Trophoblast cell (in vitro differentiated cells and primary cell): ENCODE results near the gene RBM45.

ENCODE experiments used
- DNase-seq, 2 donors: peaks; one replicate each; pipeline ENCODE4 v3.0.0-alpha.2; 2016
- H2AFZ ChIP-seq: 2 replicates; pipeline ENCODE4 v1.6.1; 2013; ENCODE audit warnings: low read length, moderate library complexity, mild to moderate bottlenecking; ENCODE audit not compliant: insufficient read depth, poor library complexity
- H2AK5ac ChIP-seq: 2 replicates; pipeline ENCODE4 v1.6.1; 2013; ENCODE audit warnings: mild to moderate bottlenecking, low read length
- H2BK120ac ChIP-seq: 2 replicates; pipeline ENCODE4 v1.6.1; 2013; ENCODE audit warnings: low read length, mild to moderate bottlenecking, moderate library complexity; ENCODE audit not compliant: insufficient read depth, poor library complexity
- H2BK12ac ChIP-seq: 2 replicates; pipeline ENCODE4 v1.6.1; 2013; ENCODE audit warnings: mild to moderate bottlenecking, low read length, moderate library complexity
- H2BK5ac ChIP-seq: 2 replicates; pipeline ENCODE4 v1.6.1; 2013; ENCODE audit warnings: low read length, low read depth, moderate library complexity, mild to moderate bottlenecking; ENCODE audit not compliant: poor library complexity
- H3K14ac ChIP-seq: 2 replicates; pipeline ENCODE4 v1.6.1; 2013; ENCODE audit warnings: mild to moderate bottlenecking, low read length
- H3K18ac ChIP-seq: 2 replicates; pipeline ENCODE4 v1.6.1; 2013; ENCODE audit warnings: mild to moderate bottlenecking, low read length
- H3K23ac ChIP-seq: 2 replicates; pipeline ENCODE4 v1.6.1; 2013; ENCODE audit warnings: low read length
- H3K27ac ChIP-seq: 2 replicates; pipeline ENCODE4 v1.5.1; 2013; ENCODE audit warnings: low read depth, mild to moderate bottlenecking, inconsistent platforms, low read length, moderate library complexity
- H3K27me3 ChIP-seq: 2 replicates; pipeline ENCODE4 v1.6.1; 2013; ENCODE audit warnings: inconsistent platforms, mild to moderate bottlenecking, low read length, moderate library complexity; ENCODE audit not compliant: insufficient read depth
- H3K36me3 ChIP-seq, 2 experiments: 1 replicate in 1 of 2; 2 replicates in 1 of 2; pipeline ENCODE4 v1.6.1; 2013; ENCODE audit warnings: low read length in 2 of 2, mild to moderate bottlenecking in 2 of 2, moderate library complexity in 1 of 2; ENCODE audit not compliant: insufficient read depth in 2 of 2, control insufficient read depth in 1 of 2
- H3K4ac ChIP-seq: 2 replicates; pipeline ENCODE4 v1.6.1; 2013; ENCODE audit warnings: low read depth, mild to moderate bottlenecking, low read length, moderate library complexity
- H3K4me1 ChIP-seq, 2 experiments: 1 replicate in 1 of 2; 2 replicates in 1 of 2; pipeline ENCODE4 v1.6.1; 2013; ENCODE audit warnings: low read length in 2 of 2, mild to moderate bottlenecking in 2 of 2, moderate library complexity in 1 of 2; ENCODE audit not compliant: insufficient read depth in 2 of 2, control insufficient read depth in 1 of 2
- H3K4me2 ChIP-seq: 2 replicates; pipeline ENCODE4 v1.6.1; 2013; ENCODE audit warnings: inconsistent platforms, mild to moderate bottlenecking, low read length, moderate library complexity
- H3K4me3 ChIP-seq: 2 replicates; pipeline ENCODE4 v1.5.1; 2013; ENCODE audit warnings: mild to moderate bottlenecking, low read depth, low read length, inconsistent platforms
- H3K79me1 ChIP-seq: one replicate; pipeline ENCODE4 v1.6.1; 2013; ENCODE audit warnings: low read length
- H3K79me2 ChIP-seq: 2 replicates; pipeline ENCODE4 v1.6.1; 2013; ENCODE audit warnings: low read length, mild to moderate bottlenecking; ENCODE audit not compliant: control insufficient read depth, insufficient read depth, poor library complexity
- H3K9ac ChIP-seq: 2 replicates; pipeline ENCODE4 v1.6.1; 2013; ENCODE audit warnings: mild to moderate bottlenecking, low read length
- H3K9me3 ChIP-seq: 2 replicates; pipeline ENCODE4 v1.6.1; 2013; ENCODE audit warnings: low read depth, mild to moderate bottlenecking, control low read depth, inconsistent platforms, low read length; ENCODE audit not compliant: insufficient read depth
- H4K12ac ChIP-seq: 2 replicates; pipeline ENCODE4 v1.6.1; 2013; ENCODE audit warnings: low read depth, mild to moderate bottlenecking, low read length, moderate library complexity
- H4K8ac ChIP-seq: 2 replicates; pipeline ENCODE4 v1.6.1; 2013; ENCODE audit warnings: low read depth, mild to moderate bottlenecking, low read length, moderate library complexity
- H4K91ac ChIP-seq: one replicate; pipeline ENCODE4 v1.6.1; 2013; ENCODE audit warnings: low read depth, mild to moderate bottlenecking, low read length, moderate library complexity
- WGBS: extraction: QIAGEN DNeasy Blood & Tissue Kit; methylation state at CpG from one replicate; pipeline ENCODE4 v1.1.7; 2013; ENCODE audit warnings: missing lambda C conversion rate; ENCODE audit not compliant: insufficient read length, insufficient coverage; ENCODE audit errors: extremely low coverage; 5-methylcytosine and 5-hydroxymethylcytosine counted together

The RBM45 gene

DNA sequence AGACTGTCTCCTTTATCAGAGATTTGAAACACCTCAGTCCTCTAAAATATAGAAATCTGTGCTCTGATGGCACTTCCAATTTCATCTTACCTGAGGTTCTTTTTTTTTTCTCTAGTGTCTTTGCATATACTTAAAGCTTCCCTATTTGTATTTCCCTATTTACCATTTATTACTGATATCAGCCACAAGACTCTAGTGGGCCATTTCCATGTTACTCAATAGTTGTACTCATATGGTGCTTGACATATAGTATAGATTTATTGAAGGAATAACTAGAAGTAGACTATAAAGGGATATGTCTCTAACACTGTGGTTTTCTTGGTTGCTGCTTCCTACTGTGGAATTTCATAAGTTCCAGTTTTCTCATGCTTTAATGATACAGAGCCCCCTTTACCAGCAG, 3.0 kb downstream of the RBM45 start:
- H2BK5ac ChIP-seq, result no peak overlapping the region
- H3K79me1 ChIP-seq, result peaks cover 3% of the 10 kb centered on the region
- peaks cover 0 to 4% of the 10 kb centered on the region in 2 experiments for H3K4me1 ChIP-seq
- no peak overlapping the region for H4K12ac ChIP-seq
- no peak overlapping the region for H2AFZ ChIP-seq
- no peak overlapping the region for H3K4ac ChIP-seq
- H3K9ac ChIP-seq, result no peak overlapping the region
- H3K4me3 ChIP-seq, result no peak overlapping the region
- H3K27ac ChIP-seq, result no peak overlapping the region
- no peak overlapping the region for H2BK120ac ChIP-seq
- peaks cover 4% of the 10 kb centered on the region for H3K79me2 ChIP-seq
- no peak overlapping the region for H2AK5ac ChIP-seq
- peaks cover 0 to 2% of the 10 kb centered on the region in 2 experiments for H3K36me3 ChIP-seq
- H4K8ac ChIP-seq, result no peak overlapping the region
- H3K27me3 ChIP-seq, result no peaks in the 10 kb centered on the region
- DNase-seq, result no peak
- H3K4me2 ChIP-seq, result no peak overlapping the region
- no peak overlapping the region for H4K91ac ChIP-seq
- no peak overlapping the region for H3K18ac ChIP-seq
- H3K23ac ChIP-seq, result no peak overlapping the region
- no peak overlapping the region for H2BK12ac ChIP-seq
- H3K14ac ChIP-seq, result no peak overlapping the region
- H3K9me3 ChIP-seq, result no peaks in the 10 kb centered on the region

DNA sequence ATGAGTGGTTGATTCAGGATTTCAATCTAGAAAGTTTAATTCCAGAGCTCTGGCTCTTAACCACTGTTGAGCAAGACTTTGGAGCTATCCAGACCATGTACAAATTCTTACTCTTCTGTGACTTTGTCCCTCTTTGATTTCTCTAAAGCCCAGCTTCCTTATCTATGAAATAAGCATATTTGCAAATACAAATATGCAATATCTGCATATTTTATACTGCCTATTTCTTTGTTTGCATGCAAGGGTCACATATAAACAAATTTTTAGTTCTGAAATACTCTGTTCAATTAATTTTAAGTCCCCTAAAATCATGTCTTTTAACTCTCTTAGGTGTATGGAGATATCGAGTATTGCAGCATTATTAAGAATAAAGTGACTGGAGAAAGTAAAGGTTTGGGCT, 5.5 kb downstream of the RBM45 start:
- Histone ChIP-seq H2AK5ac (no peak overlapping the region), H3K23ac (no peak overlapping the region), H3K9me3 (no peaks in the 10 kb centered on the region), H4K8ac (no peak overlapping the region), H3K4ac (no peak overlapping the region), H4K91ac (no peak overlapping the region), H2AFZ (no peak overlapping the region), H3K27me3 (no peaks in the 10 kb centered on the region), H3K27ac (no peak overlapping the region), H3K79me2 (peaks cover under 1% of the 10 kb centered on the region), H4K12ac (no peak overlapping the region), H2BK5ac (no peak overlapping the region), H3K18ac (no peak overlapping the region), H3K79me1 (no peaks in the 10 kb centered on the region), H3K36me3 (peaks cover 0 to 4% of the 10 kb centered on the region in 2 experiments), H3K9ac (no peak overlapping the region), H3K4me1 (peaks cover 0 to 3% of the 10 kb centered on the region in 2 experiments), H2BK12ac (no peak overlapping the region), H3K4me2 (no peak overlapping the region), H3K14ac (no peak overlapping the region), H2BK120ac (no peak overlapping the region), H3K4me3 (no peak overlapping the region)
- WGBS, result no CpG with 5 or more reads among the region's 1 CpG
- DNase-seq, result no peak

DNA sequence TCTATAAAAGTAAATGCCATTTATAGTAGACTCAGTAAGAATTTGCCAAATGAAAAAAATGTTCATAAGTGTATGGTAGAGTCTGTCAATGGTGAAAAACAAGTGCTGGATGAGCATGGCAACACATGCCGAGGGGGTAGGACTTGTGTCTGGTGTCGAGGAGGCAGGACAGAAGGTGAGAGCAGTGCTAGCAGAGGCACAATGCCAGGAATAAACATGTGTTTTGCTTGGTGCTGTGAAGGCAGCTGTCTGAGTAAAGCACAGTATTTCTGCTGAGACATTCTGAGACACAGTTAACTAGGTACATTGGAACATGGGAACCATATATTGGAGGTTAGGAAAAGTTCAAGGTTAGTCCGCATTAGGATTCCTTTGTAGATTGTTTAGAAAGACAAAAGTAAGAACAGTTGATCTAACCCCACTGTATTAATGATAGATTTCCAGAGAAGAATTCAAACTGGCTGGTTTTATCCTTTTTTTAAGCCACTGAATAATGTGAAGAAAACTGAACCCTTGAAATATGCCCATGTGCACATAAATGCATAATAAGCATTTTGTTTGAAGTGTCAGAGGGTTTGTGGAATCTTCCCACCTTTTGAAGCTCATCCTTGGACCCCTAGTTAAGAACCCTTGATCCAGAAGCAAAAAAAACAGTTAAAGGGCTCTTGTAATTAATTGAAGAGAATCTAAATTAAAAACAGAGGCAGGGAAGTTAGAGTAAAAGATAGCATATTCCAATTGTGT, 7.1 kb downstream of the RBM45 start:
- Histone ChIP-seq H2AK5ac (no peak overlapping the region), H4K12ac (no peak overlapping the region)

DNA sequence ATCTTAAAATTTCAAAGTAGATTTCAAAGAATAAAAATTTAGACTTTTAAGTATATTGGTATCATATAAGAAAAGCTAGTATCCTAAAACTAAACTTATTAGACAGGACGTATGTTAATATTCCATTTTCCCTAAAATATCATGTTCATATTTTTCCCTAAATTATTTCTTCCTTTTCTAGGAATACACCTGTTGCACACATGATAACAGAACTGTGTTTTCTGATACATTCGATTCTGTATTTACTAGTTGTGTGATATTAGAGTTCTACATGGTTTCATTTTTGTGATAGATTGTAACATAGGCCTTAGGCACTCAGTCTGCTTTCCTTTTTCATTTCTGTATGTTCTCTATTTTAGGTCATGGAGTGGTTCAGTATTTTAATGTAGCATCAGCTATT, 10.9 kb downstream of the RBM45 start:
- H3K79me2 ChIP-seq, result no peaks in the 10 kb centered on the region
- no peak overlapping the region for H3K14ac ChIP-seq
- H3K79me1 ChIP-seq, result no peaks in the 10 kb centered on the region
- no peak overlapping the region for H4K12ac ChIP-seq
- no peak overlapping the region for H3K4me2 ChIP-seq
- no peak overlapping the region for H3K23ac ChIP-seq
- H3K18ac ChIP-seq, result no peak overlapping the region
- no peak overlapping the region for H3K9ac ChIP-seq
- H3K4ac ChIP-seq, result no peak overlapping the region
- no peaks in the 10 kb centered on the region for H3K4me1 ChIP-seq
- H3K27ac ChIP-seq, result no peak overlapping the region
- H2AFZ ChIP-seq, result no peak overlapping the region
- no peak overlapping the region for H2BK12ac ChIP-seq
- no CpG with 5 or more reads among the region's 2 CpGs for WGBS
- H4K91ac ChIP-seq, result no peak overlapping the region
- peaks cover 2 to 3% of the 10 kb centered on the region in 2 experiments for H3K36me3 ChIP-seq
- H4K8ac ChIP-seq, result no peak overlapping the region
- H2AK5ac ChIP-seq, result no peak overlapping the region
- H3K27me3 ChIP-seq, result no peaks in the 10 kb centered on the region
- H2BK5ac ChIP-seq, result no peak overlapping the region
- H3K4me3 ChIP-seq, result no peak overlapping the region
- H3K9me3 ChIP-seq, result no peaks in the 10 kb centered on the region
- no peak overlapping the region for H2BK120ac ChIP-seq
- DNase-seq, result no peak

More for the DNA sequence above, 7.1 kb downstream of the RBM45 start:
- H3K9ac ChIP-seq, result no peak overlapping the region
- H3K36me3 ChIP-seq, result peaks cover under 1 to 4% of the 10 kb centered on the region in 2 experiments
- H3K4me2 ChIP-seq, result no peak overlapping the region
- H4K8ac ChIP-seq, result no peak overlapping the region
- H3K79me1 ChIP-seq, result no peaks in the 10 kb centered on the region
- no peak overlapping the region for H2BK5ac ChIP-seq
- no peak overlapping the region for H3K4me3 ChIP-seq
- H2AFZ ChIP-seq, result no peak overlapping the region
- H3K79me2 ChIP-seq, result no peaks in the 10 kb centered on the region
- H3K27me3 ChIP-seq, result no peaks in the 10 kb centered on the region
- no peaks in the 10 kb centered on the region for H3K4me1 ChIP-seq
- no peak overlapping the region for H3K27ac ChIP-seq
- H2BK12ac ChIP-seq, result no peak overlapping the region
- no peaks in the 10 kb centered on the region for H3K9me3 ChIP-seq
- H3K18ac ChIP-seq, result no peak overlapping the region
- no peak overlapping the region for H3K14ac ChIP-seq
- H3K4ac ChIP-seq, result no peak overlapping the region
- H2BK120ac ChIP-seq, result no peak overlapping the region
- no peak for DNase-seq
- WGBS, result no CpG with 5 or more reads among the region's 3 CpGs
- H3K23ac ChIP-seq, result no peak overlapping the region
- H4K91ac ChIP-seq, result no peak overlapping the region
